ENCODE measurements around the gene SUV39H1.
"Not testable (repeated sequence)": the region's sequence is repeated elsewhere in the genome, so short reads cannot be mapped to it uniquely, and the experiment has no call there.

SUV39H1 gene

GRCh38 chrX:48685416-48685815 lies 11.1 kb upstream of the SUV39H1 start:
- no peak overlapping the region for H3K4me3 ChIP-seq (ENCODE audit: low read depth, low read length)
- no peak for TF ChIP-seq MAX (IDR thresholded peaks at IDR 0.05; ENCODE audit: low read depth, low read length)
- TF ChIP-seq CTCF (IDR thresholded peaks at IDR 0.05; ENCODE audit: low read depth, low read length), result no peak
- no peak for TF ChIP-seq MYC (IDR thresholded peaks at IDR 0.05; ENCODE audit: low read depth, low read length)

GRCh38 chrX:48688531-48689150 lies 7.9 kb upstream of the SUV39H1 start:
- H3K4me3 ChIP-seq (ENCODE audit: low read depth, low read length), result no peak overlapping the region
- DNase-seq (ENCODE audit: low read depth), result no peak
- TF ChIP-seq MYC (IDR thresholded peaks at IDR 0.05; ENCODE audit: low read depth, low read length) (no peak), MAX (IDR thresholded peaks at IDR 0.05; ENCODE audit: low read depth, low read length) (no peak), POLR2A (IDR thresholded peaks at IDR 0.05; ENCODE audit: extremely low read depth, insufficient read length) (no peak), CTCF (IDR thresholded peaks at IDR 0.05; ENCODE audit: low read depth, low read length) (no peak)

More at GRCh38 chrX:48685416-48685815, 11.1 kb upstream of the SUV39H1 start:
- DNase-seq (ENCODE audit: low read depth), result no peak

GRCh38 chrX:48689208-48689920 lies 7.2 kb upstream of the SUV39H1 start:
- no peak overlapping the region for H3K4me3 ChIP-seq (ENCODE audit: low read depth, low read length)
- no peak for DNase-seq (ENCODE audit: low read depth)
- TF ChIP-seq CTCF (IDR thresholded peaks at IDR 0.05; ENCODE audit: low read depth, low read length) (no peak), POLR2A (IDR thresholded peaks at IDR 0.05; ENCODE audit: extremely low read depth, insufficient read length) (no peak), MAX (IDR thresholded peaks at IDR 0.05; ENCODE audit: low read depth, low read length) (no peak), MYC (IDR thresholded peaks at IDR 0.05; ENCODE audit: low read depth, low read length) (no peak)

- not testable (repeated sequence) for DNase-seq (ENCODE audit: low read depth); H3K4me3 ChIP-seq (ENCODE audit: low read depth, low read length)
Observed at GRCh38 chrX:48691746-48692145, 4.8 kb upstream of the SUV39H1 start.

- DNase-seq (ENCODE audit: low read depth), result no peak
- TF ChIP-seq POLR2A (IDR thresholded peaks at IDR 0.05; ENCODE audit: extremely low read depth, insufficient read length), result no peak
- TF ChIP-seq CTCF (IDR thresholded peaks at IDR 0.05; ENCODE audit: low read depth, low read length), result no peak
- TF ChIP-seq MYC (IDR thresholded peaks at IDR 0.05; ENCODE audit: low read depth, low read length), result no peak
- TF ChIP-seq MAX (IDR thresholded peaks at IDR 0.05; ENCODE audit: low read depth, low read length), result no peak
- H3K4me3 ChIP-seq (ENCODE audit: low read depth, low read length), result no peak overlapping the region
Observed at GRCh38 chrX:48694776-48695533, 1.6 kb upstream of the SUV39H1 start.

GRCh38 chrX:48695534-48695896 lies 1.0 kb upstream of the SUV39H1 start:
- TF ChIP-seq MAX (IDR thresholded peaks at IDR 0.05; ENCODE audit: low read depth, low read length) (no peak), POLR2A (IDR thresholded peaks at IDR 0.05; ENCODE audit: extremely low read depth, insufficient read length) (no peak), CTCF (IDR thresholded peaks at IDR 0.05; ENCODE audit: low read depth, low read length) (no peak), MYC (IDR thresholded peaks at IDR 0.05; ENCODE audit: low read depth, low read length) (no peak)
- no peak for DNase-seq (ENCODE audit: low read depth)
- H3K4me3 ChIP-seq (ENCODE audit: low read depth, low read length), result peak overlapping the region; percentile 67
